ENCODE data around the gene CFAP97. TPM values are rescaled to one million over a fixed set of nuclear protein-coding genes. Genes with fewer than 3 reads are reported as not detected.

Gene CFAP97
- total and polyA plus RNA-seq, 2 donors from 2014 or later, result 8.0 to 39.4 TPM

- FAIRE-seq, result no peak
- no peak for TF ChIP-seq CTCF (IDR thresholded peaks at IDR 0.05; ENCODE audit: borderline replicate concordance, extremely low read depth, insufficient read depth)
- Histone ChIP-seq H3K9ac (ENCODE audit: low read length in 3 of 3) (no peak overlapping the region), H3K27me3 (ENCODE audit: control insufficient read depth, insufficient read depth, low read length) (no peaks in the 10 kb centered on the region), H3K4me3 (ENCODE audit: low read length in 3 of 3) (no peak overlapping the region), H3K9me3 (ENCODE audit: control insufficient read depth in 2 of 3, insufficient read depth in 1 of 3, low read length in 3 of 3) (no peaks in the 10 kb centered on the region), H3K27ac (ENCODE audit: low read depth in 2 of 2, low read length in 2 of 2) (no peak overlapping the region), H3K4me1 (ENCODE audit: control insufficient read depth in 2 of 3, insufficient read depth in 2 of 3, low read depth in 1 of 3, low read length in 3 of 3) (peaks cover 0 to 9% (median 0%) of the 10 kb centered on the region in 3 donors), H3K36me3 (ENCODE audit: control insufficient read depth in 2 of 3, insufficient read depth in 3 of 3, low read length in 3 of 3) (no peaks in the 10 kb centered on the region)
- no peak for DNase-seq
- intact Hi-C loops (cut with DNase I), result no loop called here
Measured at GRCh38 chr4:185124006-185124405, 79.8 kb downstream of the CFAP97 start.

- Histone ChIP-seq H3K4me1 (ENCODE audit: control insufficient read depth in 2 of 3, insufficient read depth in 2 of 3, low read depth in 1 of 3, low read length in 3 of 3) (peaks cover 0 to 6% (median 3%) of the 10 kb centered on the region in 3 donors), H3K9me3 (ENCODE audit: control insufficient read depth in 2 of 3, insufficient read depth in 1 of 3, low read length in 3 of 3) (no peaks in the 10 kb centered on the region)
- TF ChIP-seq CTCF (IDR thresholded peaks at IDR 0.05; ENCODE audit: borderline replicate concordance, extremely low read depth, insufficient read depth), result no peak
Measured at GRCh38 chr4:185122681-185123345, 81.0 kb downstream of the CFAP97 start.

GRCh38 chr4:185120631-185120946, 83.2 kb downstream of the CFAP97 start:
- no peak for FAIRE-seq
- H3K36me3 ChIP-seq (ENCODE audit: control insufficient read depth in 2 of 3, insufficient read depth in 3 of 3, low read length in 3 of 3), result no peaks in the 10 kb centered on the region

More at GRCh38 chr4:185122681-185123345, 81.0 kb downstream of the CFAP97 start:
- Histone ChIP-seq H3K27me3 (ENCODE audit: control insufficient read depth, insufficient read depth, low read length) (no peaks in the 10 kb centered on the region), H3K36me3 (ENCODE audit: control insufficient read depth in 2 of 3, insufficient read depth in 3 of 3, low read length in 3 of 3) (no peaks in the 10 kb centered on the region), H3K9ac (ENCODE audit: low read length in 3 of 3) (no peak overlapping the region), H3K4me3 (ENCODE audit: low read length in 3 of 3) (no peak overlapping the region), H3K27ac (ENCODE audit: low read depth in 2 of 2, low read length in 2 of 2) (no peak overlapping the region)
- intact Hi-C loops (cut with DNase I), result no loop called here
- FAIRE-seq (no peak), DNase-seq (no peak)

More at GRCh38 chr4:185120631-185120946, 83.2 kb downstream of the CFAP97 start:
- no peak for TF ChIP-seq CTCF (IDR thresholded peaks at IDR 0.05; ENCODE audit: borderline replicate concordance, extremely low read depth, insufficient read depth)
- Histone ChIP-seq H3K9me3 (ENCODE audit: control insufficient read depth in 2 of 3, insufficient read depth in 1 of 3, low read length in 3 of 3) (no peaks in the 10 kb centered on the region), H3K27ac (ENCODE audit: low read depth in 2 of 2, low read length in 2 of 2) (no peak overlapping the region), H3K4me1 (ENCODE audit: control insufficient read depth in 2 of 3, insufficient read depth in 2 of 3, low read depth in 1 of 3, low read length in 3 of 3) (peaks cover 0 to 10% (median 2%) of the 10 kb centered on the region in 3 donors), H3K9ac (ENCODE audit: low read length in 3 of 3) (no peak overlapping the region), H3K27me3 (ENCODE audit: control insufficient read depth, insufficient read depth, low read length) (no peaks in the 10 kb centered on the region), H3K4me3 (ENCODE audit: low read length in 3 of 3) (no peak overlapping the region)
- no peak for DNase-seq
- intact Hi-C loops (cut with DNase I), result no loop called here

All from kidney (tissue), 14 donors.